Upper lobe of left lung (tissue), 4 donors: ENCODE data around the gene NCBP1.

Experiments
- EP300 ChIP-seq, 4 donors: sonication (generic); formaldehyde crosslinking; IDR thresholded peaks; one replicate each; pipeline ENCODE4 v1.5.1; 2017; ENCODE audit warnings: antibody characterized with exemption in 4 of 4, control low read depth in 2 of 4
- TF ChIP-seq, protein P1 (sequence below), 6 experiments: fragments of 450-650 bp in 4 of 6; fragments of 200-600 bp in 2 of 6; sonication (generic) in 2 of 6; IDR thresholded peaks; one replicate each; pipeline ENCODE4 v1.5.1; 2016 to 2019; ENCODE audit warnings: antibody characterized with exemption in 6 of 6

DNA sequence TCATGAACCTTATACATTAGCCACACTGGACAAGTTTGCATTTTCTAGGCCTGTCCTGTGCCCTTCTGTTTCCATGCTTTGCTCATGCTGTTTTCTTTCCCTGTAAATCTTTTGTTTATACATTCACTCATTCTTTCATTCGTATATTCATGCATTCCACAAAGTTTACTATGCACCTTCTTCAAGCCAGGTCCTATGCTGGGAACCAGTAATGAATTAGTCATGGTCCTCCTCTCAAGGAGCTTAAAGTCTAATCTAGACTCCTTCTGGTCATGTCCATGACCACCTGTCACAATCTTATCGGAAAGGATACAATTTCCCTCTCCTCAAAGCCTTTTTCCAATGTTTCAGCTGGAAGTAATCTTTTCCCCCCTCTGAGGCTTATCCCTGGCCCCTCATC lies 72.6 kb downstream of the NCBP1 start:
- TF ChIP-seq, protein P1, sequence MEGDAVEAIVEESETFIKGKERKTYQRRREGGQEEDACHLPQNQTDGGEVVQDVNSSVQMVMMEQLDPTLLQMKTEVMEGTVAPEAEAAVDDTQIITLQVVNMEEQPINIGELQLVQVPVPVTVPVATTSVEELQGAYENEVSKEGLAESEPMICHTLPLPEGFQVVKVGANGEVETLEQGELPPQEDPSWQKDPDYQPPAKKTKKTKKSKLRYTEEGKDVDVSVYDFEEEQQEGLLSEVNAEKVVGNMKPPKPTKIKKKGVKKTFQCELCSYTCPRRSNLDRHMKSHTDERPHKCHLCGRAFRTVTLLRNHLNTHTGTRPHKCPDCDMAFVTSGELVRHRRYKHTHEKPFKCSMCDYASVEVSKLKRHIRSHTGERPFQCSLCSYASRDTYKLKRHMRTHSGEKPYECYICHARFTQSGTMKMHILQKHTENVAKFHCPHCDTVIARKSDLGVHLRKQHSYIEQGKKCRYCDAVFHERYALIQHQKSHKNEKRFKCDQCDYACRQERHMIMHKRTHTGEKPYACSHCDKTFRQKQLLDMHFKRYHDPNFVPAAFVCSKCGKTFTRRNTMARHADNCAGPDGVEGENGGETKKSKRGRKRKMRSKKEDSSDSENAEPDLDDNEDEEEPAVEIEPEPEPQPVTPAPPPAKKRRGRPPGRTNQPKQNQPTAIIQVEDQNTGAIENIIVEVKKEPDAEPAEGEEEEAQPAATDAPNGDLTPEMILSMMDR (IDR thresholded peaks at IDR 0.05) = no peak
- TF ChIP-seq EP300 (IDR thresholded peaks at IDR 0.05) = no peak
